ENCODE data around the gene PAK1. TPM values are rescaled to one million over a fixed set of nuclear protein-coding genes. Genes with fewer than 3 reads are reported as not detected.
"Not testable (repeated sequence)": the region's sequence is repeated elsewhere in the genome, so short reads cannot be mapped to it uniquely, and the experiment has no call there.

Gene PAK1
- polyA plus RNA-seq, 3 donors: 128 to 195 (median 134) TPM

DNA sequence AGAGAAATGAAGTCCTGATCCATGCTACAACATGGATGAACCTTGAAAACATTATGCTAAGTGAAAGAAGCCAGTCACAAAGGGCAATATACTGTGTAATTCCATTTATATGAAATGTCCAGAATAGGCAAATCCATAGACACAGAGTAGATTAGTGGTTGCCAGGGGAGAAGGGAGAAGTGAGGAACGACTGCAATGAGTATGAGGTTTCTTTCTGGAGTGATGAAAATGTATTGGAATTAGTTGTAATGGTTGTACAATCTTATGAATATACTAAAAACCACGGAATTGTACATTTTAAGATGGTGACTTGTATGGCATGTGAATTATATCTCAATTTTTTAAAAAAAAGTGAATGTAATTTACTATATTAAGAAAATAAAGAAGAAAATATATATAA, 89.3 kb downstream of the PAK1 start:
- H4K20me1 ChIP-seq (ENCODE audit: insufficient read depth, low read length): peaks cover 97% of the 10 kb centered on the region
- H3K79me2 ChIP-seq (ENCODE audit: insufficient read depth, low read length): peaks cover 78% of the 10 kb centered on the region
- Mint-ChIP-seq H3K27ac (no peak overlapping the region), H3K27me3 (ENCODE audit: low read depth in 3 of 3) (no peaks in the 10 kb centered on the region), H3K9me3 (no peaks in the 10 kb centered on the region), H3K4me1 (peaks cover 5% of the 10 kb centered on the region), H3K36me3 (peaks cover 56 to 75% of the 10 kb centered on the region in 2 donors), H3K4me3 (no peak overlapping the region)
- peaks cover 42 to 94% of the 10 kb centered on the region in 2 donors for H3K36me3 ChIP-seq (replicated peaks in 1 of 2; ENCODE audit: control insufficient read depth in 1 of 2, insufficient read depth in 2 of 2, low read length in 2 of 2)
- no peaks in the 10 kb centered on the region for H3K9me3 ChIP-seq (replicated peaks in 1 of 2; ENCODE audit: control insufficient read depth in 1 of 2, insufficient read depth in 1 of 2, low read length in 2 of 2)
- no peak overlapping the region for H3K4me3 ChIP-seq (replicated peaks in 1 of 3; ENCODE audit: low read depth in 2 of 3, low read length in 3 of 3)
- no peak overlapping the region for H3K9ac ChIP-seq (ENCODE audit: insufficient read depth, low read length, poor library complexity, severe bottlenecking)
- DNase-seq: no peak
- H3K27ac ChIP-seq (ENCODE audit: low read depth in 1 of 2, low read length in 2 of 2): no peak overlapping the region
- H3K4me1 ChIP-seq (ENCODE audit: control insufficient read depth in 1 of 2, insufficient read depth in 2 of 2, low read length in 2 of 2): no peaks in the 10 kb centered on the region
- H3K27me3 ChIP-seq (ENCODE audit: control insufficient read depth in 2 of 2, insufficient read depth in 2 of 2, low read length in 2 of 2): no peaks in the 10 kb centered on the region
- no peak overlapping the region for H2AFZ ChIP-seq (ENCODE audit: insufficient read depth, low read depth, low read length, poor library complexity, severe bottlenecking)
- WGBS (ENCODE audit: insufficient coverage): no CpG with 5 or more reads among the region's 2 CpGs
- no peak overlapping the region for H3K4me2 ChIP-seq (replicated peaks; ENCODE audit: extremely low read depth, low read length, poor library complexity, severe bottlenecking)
- intact Hi-C loops (cut with micrococcal nuclease): loop anchor here (5.0 kb wide), 1 partner anchor 163 kb away; no protein-coding TSS in a partner anchor
- TF ChIP-seq CTCF (IDR thresholded peaks at IDR 0.05): no peak

GRCh38 chr11:77383349-77383748, 90.5 kb downstream of the PAK1 start:
- not testable (repeated sequence) for H3K4me1 ChIP-seq (ENCODE audit: control insufficient read depth in 1 of 2, insufficient read depth in 2 of 2, low read length in 2 of 2); H3K4me3 Mint-ChIP-seq; H3K27me3 Mint-ChIP-seq (ENCODE audit: low read depth in 3 of 3); H3K9me3 ChIP-seq (replicated peaks in 1 of 2; ENCODE audit: control insufficient read depth in 1 of 2, insufficient read depth in 1 of 2, low read length in 2 of 2); H3K9ac ChIP-seq (ENCODE audit: insufficient read depth, low read length, poor library complexity, severe bottlenecking); H3K4me3 ChIP-seq (replicated peaks in 1 of 3; ENCODE audit: low read depth in 2 of 3, low read length in 3 of 3); H3K4me2 ChIP-seq (replicated peaks; ENCODE audit: extremely low read depth, low read length, poor library complexity, severe bottlenecking); H3K27me3 ChIP-seq (ENCODE audit: control insufficient read depth in 2 of 2, insufficient read depth in 2 of 2, low read length in 2 of 2); H3K9me3 Mint-ChIP-seq; DNase-seq; H2AFZ ChIP-seq (ENCODE audit: insufficient read depth, low read depth, low read length, poor library complexity, severe bottlenecking); H3K4me1 Mint-ChIP-seq
- Histone ChIP-seq H3K79me2 (ENCODE audit: insufficient read depth, low read length) (peaks cover 66% of the 10 kb centered on the region), H3K36me3 (replicated peaks in 1 of 2; ENCODE audit: control insufficient read depth in 1 of 2, insufficient read depth in 2 of 2, low read length in 2 of 2) (peaks cover 42 to 94% of the 10 kb centered on the region in 2 donors), H3K27ac (ENCODE audit: low read depth in 1 of 2, low read length in 2 of 2) (peak overlapping the region in 1 of 2 donors; percentile 6), H4K20me1 (ENCODE audit: insufficient read depth, low read length) (peaks cover 97% of the 10 kb centered on the region)
- intact Hi-C loops (cut with micrococcal nuclease): loop anchor here (5.0 kb wide), 1 partner anchor 164 kb away; no protein-coding TSS in a partner anchor
- Mint-ChIP-seq H3K27ac (peak overlapping the region in 1 of 7 donors; percentile 67), H3K36me3 (peaks cover 58 to 75% of the 10 kb centered on the region in 2 donors)
- 100% methylated on average over 3 of the region's 7 CpGs for WGBS (ENCODE audit: insufficient coverage)
